ENCODE measurements around the gene GRID1.

Gene GRID1

DNA sequence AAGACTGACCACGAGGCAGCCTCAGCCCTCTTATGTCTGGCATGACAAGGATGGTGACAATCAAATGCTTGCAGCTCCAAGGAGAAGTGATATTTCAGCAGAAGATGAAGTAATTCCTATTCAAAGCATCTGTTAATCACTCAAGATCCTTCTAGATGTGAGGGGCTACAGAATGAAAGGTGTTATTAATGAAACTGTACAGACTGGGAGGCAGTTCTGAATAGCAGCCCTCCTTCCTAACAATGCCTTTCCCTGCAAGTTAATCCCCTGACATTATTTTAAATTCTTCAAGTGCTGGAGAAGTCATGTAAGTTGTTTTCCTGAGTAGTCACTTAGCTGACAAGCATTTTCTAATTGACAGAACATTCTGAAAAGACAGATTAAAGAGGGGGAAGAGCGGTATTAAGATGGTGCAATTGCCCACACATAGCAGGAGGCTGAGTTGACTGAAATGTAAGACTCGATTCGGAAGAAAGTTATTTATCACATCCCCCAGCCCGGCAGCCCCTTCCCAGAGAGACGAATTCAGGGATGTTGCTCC is 300.8 kb downstream of the GRID1 start:
- no peak overlapping the region for H3K4me2 ChIP-seq (ENCODE audit: low read length)
- H3K9me3 ChIP-seq (ENCODE audit: low read length): no peaks in the 10 kb centered on the region
- H3K4me3 ChIP-seq (ENCODE audit: low read depth, low read length, poor library complexity, severe bottlenecking): no peak overlapping the region
- no peaks in the 10 kb centered on the region for H3F3A ChIP-seq (ENCODE audit: insufficient read depth, low read length)
- no peak overlapping the region for H3K27ac ChIP-seq (ENCODE audit: low read depth, low read length, poor library complexity, severe bottlenecking)
- H3K79me2 ChIP-seq (ENCODE audit: insufficient read depth, low read length): no peaks in the 10 kb centered on the region
- no peaks in the 10 kb centered on the region for H3K36me3 ChIP-seq (ENCODE audit: insufficient read depth, low read length)
- no peaks in the 10 kb centered on the region for H3K27me3 ChIP-seq (ENCODE audit: insufficient read depth, low read length)
- H3K4me1 ChIP-seq (ENCODE audit: insufficient read depth, low read length, severe bottlenecking): no peaks in the 10 kb centered on the region
- TF ChIP-seq, protein P1, sequence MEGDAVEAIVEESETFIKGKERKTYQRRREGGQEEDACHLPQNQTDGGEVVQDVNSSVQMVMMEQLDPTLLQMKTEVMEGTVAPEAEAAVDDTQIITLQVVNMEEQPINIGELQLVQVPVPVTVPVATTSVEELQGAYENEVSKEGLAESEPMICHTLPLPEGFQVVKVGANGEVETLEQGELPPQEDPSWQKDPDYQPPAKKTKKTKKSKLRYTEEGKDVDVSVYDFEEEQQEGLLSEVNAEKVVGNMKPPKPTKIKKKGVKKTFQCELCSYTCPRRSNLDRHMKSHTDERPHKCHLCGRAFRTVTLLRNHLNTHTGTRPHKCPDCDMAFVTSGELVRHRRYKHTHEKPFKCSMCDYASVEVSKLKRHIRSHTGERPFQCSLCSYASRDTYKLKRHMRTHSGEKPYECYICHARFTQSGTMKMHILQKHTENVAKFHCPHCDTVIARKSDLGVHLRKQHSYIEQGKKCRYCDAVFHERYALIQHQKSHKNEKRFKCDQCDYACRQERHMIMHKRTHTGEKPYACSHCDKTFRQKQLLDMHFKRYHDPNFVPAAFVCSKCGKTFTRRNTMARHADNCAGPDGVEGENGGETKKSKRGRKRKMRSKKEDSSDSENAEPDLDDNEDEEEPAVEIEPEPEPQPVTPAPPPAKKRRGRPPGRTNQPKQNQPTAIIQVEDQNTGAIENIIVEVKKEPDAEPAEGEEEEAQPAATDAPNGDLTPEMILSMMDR (IDR thresholded peaks at IDR 0.05; ENCODE audit: low read length): no peak
- no peak for TF ChIP-seq EZH2 (IDR thresholded peaks at IDR 0.05; ENCODE audit: borderline replicate concordance, low read length)
- no peaks in the 10 kb centered on the region for H3K9me2 ChIP-seq (ENCODE audit: low read depth, low read length)
- no peak overlapping the region for H3K9ac ChIP-seq (ENCODE audit: low read length)
- H2AFZ ChIP-seq (ENCODE audit: low read length): no peak overlapping the region
- H4K20me1 ChIP-seq (ENCODE audit: insufficient read depth, low read length): no peaks in the 10 kb centered on the region

GRCh38 chr10:86064931-86065662 is 301.5 kb downstream of the GRID1 start:
- no peak overlapping the region for H2AFZ ChIP-seq (ENCODE audit: low read length)
- H3K4me3 ChIP-seq (ENCODE audit: low read depth, low read length, poor library complexity, severe bottlenecking): no peak overlapping the region
- H3K4me2 ChIP-seq (ENCODE audit: low read length): no peak overlapping the region
- no peak overlapping the region for H3K9ac ChIP-seq (ENCODE audit: low read length)
- H3K9me3 ChIP-seq (ENCODE audit: low read length): no peaks in the 10 kb centered on the region
- H3K27ac ChIP-seq (ENCODE audit: low read depth, low read length, poor library complexity, severe bottlenecking): no peak overlapping the region
- no peak for TF ChIP-seq EZH2 (IDR thresholded peaks at IDR 0.05; ENCODE audit: borderline replicate concordance, low read length)
- TF ChIP-seq, protein P1 (IDR thresholded peaks at IDR 0.05; ENCODE audit: low read length): no peak
- H4K20me1 ChIP-seq (ENCODE audit: insufficient read depth, low read length): no peaks in the 10 kb centered on the region
- no peaks in the 10 kb centered on the region for H3K9me2 ChIP-seq (ENCODE audit: low read depth, low read length)
- H3F3A ChIP-seq (ENCODE audit: insufficient read depth, low read length): no peaks in the 10 kb centered on the region
- no peaks in the 10 kb centered on the region for H3K27me3 ChIP-seq (ENCODE audit: insufficient read depth, low read length)
- no peaks in the 10 kb centered on the region for H3K79me2 ChIP-seq (ENCODE audit: insufficient read depth, low read length)
- no peaks in the 10 kb centered on the region for H3K36me3 ChIP-seq (ENCODE audit: insufficient read depth, low read length)
- H3K4me1 ChIP-seq (ENCODE audit: insufficient read depth, low read length, severe bottlenecking): no peaks in the 10 kb centered on the region

DNA sequence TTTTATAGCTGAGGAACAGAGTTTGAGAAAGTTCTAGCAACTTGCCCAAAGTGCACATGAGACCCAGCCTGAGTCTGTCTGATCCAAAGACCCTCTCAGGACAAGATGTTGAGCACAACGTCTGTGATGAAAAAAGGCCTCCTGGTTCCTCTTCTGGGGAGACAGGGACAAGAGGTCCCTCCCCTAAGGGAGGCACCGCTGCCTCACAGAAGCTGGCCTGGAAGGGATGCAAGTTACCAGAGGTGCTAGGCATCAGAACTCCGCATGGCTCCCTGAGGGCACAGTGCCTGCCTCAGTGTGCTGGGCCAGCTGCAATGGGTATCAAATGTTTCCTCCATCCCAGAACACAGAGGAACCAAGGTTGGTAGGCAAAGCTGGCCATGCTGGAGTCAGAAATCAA is 302.4 kb downstream of the GRID1 start:
- Histone ChIP-seq H3K27ac (ENCODE audit: low read depth, low read length, poor library complexity, severe bottlenecking) (no peak overlapping the region), H3K4me3 (ENCODE audit: low read depth, low read length, poor library complexity, severe bottlenecking) (no peak overlapping the region), H3K27me3 (ENCODE audit: insufficient read depth, low read length) (no peaks in the 10 kb centered on the region), H3F3A (ENCODE audit: insufficient read depth, low read length) (no peaks in the 10 kb centered on the region), H3K9ac (ENCODE audit: low read length) (no peak overlapping the region), H3K4me1 (ENCODE audit: insufficient read depth, low read length, severe bottlenecking) (no peaks in the 10 kb centered on the region), H3K9me3 (ENCODE audit: low read length) (no peaks in the 10 kb centered on the region), H4K20me1 (ENCODE audit: insufficient read depth, low read length) (no peaks in the 10 kb centered on the region), H3K79me2 (ENCODE audit: insufficient read depth, low read length) (no peaks in the 10 kb centered on the region), H3K4me2 (ENCODE audit: low read length) (no peak overlapping the region), H2AFZ (ENCODE audit: low read length) (no peak overlapping the region), H3K9me2 (ENCODE audit: low read depth, low read length) (no peaks in the 10 kb centered on the region), H3K36me3 (ENCODE audit: insufficient read depth, low read length) (no peaks in the 10 kb centered on the region)
- no peak for TF ChIP-seq EZH2 (IDR thresholded peaks at IDR 0.05; ENCODE audit: borderline replicate concordance, low read length)

DNA sequence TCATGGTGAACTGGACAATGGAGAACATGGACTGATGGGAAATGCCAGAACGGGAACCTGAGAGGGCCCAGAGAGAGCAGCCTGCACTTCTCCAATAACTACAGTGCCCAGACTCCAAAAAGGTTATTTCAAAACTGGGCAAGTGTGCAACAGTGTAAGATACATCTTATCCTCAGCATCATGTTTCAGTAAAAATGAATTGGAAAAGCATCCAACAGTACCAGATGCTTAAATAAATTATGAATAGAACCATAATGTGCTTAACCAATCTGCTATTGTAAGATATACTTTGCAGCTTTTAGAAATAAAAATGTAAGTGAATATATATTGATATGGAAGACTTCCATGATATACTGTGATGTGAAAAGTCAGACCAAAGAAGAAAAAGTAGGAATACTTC is 303.3 kb downstream of the GRID1 start:
- H3K9me3 ChIP-seq (ENCODE audit: low read length): no peaks in the 10 kb centered on the region
- no peaks in the 10 kb centered on the region for H3F3A ChIP-seq (ENCODE audit: insufficient read depth, low read length)
- H3K9me2 ChIP-seq (ENCODE audit: low read depth, low read length): no peaks in the 10 kb centered on the region
- H3K36me3 ChIP-seq (ENCODE audit: insufficient read depth, low read length): no peaks in the 10 kb centered on the region
- H4K20me1 ChIP-seq (ENCODE audit: insufficient read depth, low read length): no peaks in the 10 kb centered on the region
- H3K9ac ChIP-seq (ENCODE audit: low read length): no peak overlapping the region
- no peaks in the 10 kb centered on the region for H3K79me2 ChIP-seq (ENCODE audit: insufficient read depth, low read length)
- H3K27me3 ChIP-seq (ENCODE audit: insufficient read depth, low read length): no peaks in the 10 kb centered on the region
- H3K4me1 ChIP-seq (ENCODE audit: insufficient read depth, low read length, severe bottlenecking): no peaks in the 10 kb centered on the region
- no peak overlapping the region for H3K4me3 ChIP-seq (ENCODE audit: low read depth, low read length, poor library complexity, severe bottlenecking)
- no peak overlapping the region for H2AFZ ChIP-seq (ENCODE audit: low read length)
- no peak overlapping the region for H3K4me2 ChIP-seq (ENCODE audit: low read length)
- no peak for TF ChIP-seq EZH2 (IDR thresholded peaks at IDR 0.05; ENCODE audit: borderline replicate concordance, low read length)
- H3K27ac ChIP-seq (ENCODE audit: low read depth, low read length, poor library complexity, severe bottlenecking): no peak overlapping the region
